ENCODE data around the gene PDCD4. TPM values are rescaled to one million over a fixed set of nuclear protein-coding genes. Genes with fewer than 3 reads are reported as not detected.

Gene PDCD4
- total and polyA plus RNA-seq, 2 of the 8 experiments (the other 6 are each of a cell fraction or from before 2014, with no cell fraction given) = 3.3 to 26.8 TPM

- Histone ChIP-seq H3K79me1 (ENCODE audit: low read depth, low read length) (no peaks in the 10 kb centered on the region; the same call in 1 of the 2 replicates), H2BK5ac (ENCODE audit: low read depth, low read length) (no peak overlapping the region), H4K5ac (ENCODE audit: insufficient read length, low read depth, low read length) (no peak overlapping the region), H3K79me2 (ENCODE audit: control insufficient read depth in 1 of 2, insufficient read depth in 2 of 2, low read length in 2 of 2) (no peaks in the 10 kb centered on the region), H3K4me3 (ENCODE audit: extremely low read depth in 1 of 4, insufficient read depth in 2 of 4, low read depth in 3 of 4, low read length in 4 of 4) (no peak overlapping the region), H3K56ac (replicated peaks; ENCODE audit: insufficient read length, low read depth, low read length) (no peak overlapping the region), H4K91ac (replicated peaks; ENCODE audit: insufficient read length, low read length) (no peak overlapping the region), H3K4me2 (ENCODE audit: insufficient read depth in 1 of 2, low read depth in 2 of 2, low read length in 2 of 2) (no peak overlapping the region), H2AK5ac (ENCODE audit: low read depth, low read length) (no peak overlapping the region), H3K23ac (ENCODE audit: insufficient read length) (no peak overlapping the region), H3K27ac (ENCODE audit: low read depth, low read length) (no peak overlapping the region), H3K9me3 (ENCODE audit: insufficient read depth in 2 of 2, low read depth in 1 of 2, low read length in 1 of 2) (no peaks in the 10 kb centered on the region), H3K4ac (replicated peaks; ENCODE audit: insufficient read length, low read depth, low read length) (no peak overlapping the region), H3K14ac (ENCODE audit: insufficient read length) (no peak overlapping the region), H2BK12ac (ENCODE audit: low read depth, low read length) (no peak overlapping the region), H4K20me1 (replicated peaks in 1 of 2; ENCODE audit: control insufficient read depth in 1 of 2, insufficient read depth in 2 of 2, low read length in 2 of 2) (peaks cover 0 to 2% of the 10 kb centered on the region in 2 experiments), H3K18ac (ENCODE audit: extremely low read depth, low read length) (no peak overlapping the region), H3K27me3 (replicated peaks in 1 of 4; ENCODE audit: control insufficient read depth in 3 of 4, extremely low read depth in 1 of 4, insufficient read depth in 3 of 4, low read length in 3 of 4) (no peaks in the 10 kb centered on the region), H2BK15ac (ENCODE audit: low read length) (no peak overlapping the region), H2BK20ac (ENCODE audit: low read length) (no peak overlapping the region), H3K4me1 (replicated peaks in 1 of 4; ENCODE audit: control insufficient read depth in 3 of 4, insufficient read depth in 4 of 4, low read length in 3 of 4) (no peaks in the 10 kb centered on the region), H3K9ac (replicated peaks in 1 of 4; ENCODE audit: extremely low read depth in 1 of 4, low read depth in 3 of 4, low read length in 3 of 4) (no peak overlapping the region), H2BK120ac (replicated peaks; ENCODE audit: low read depth, low read length) (no peak overlapping the region), H3K23me2 (ENCODE audit: low read depth, low read length) (no peaks in the 10 kb centered on the region), H2AFZ (ENCODE audit: low read length) (no peak overlapping the region), H4K8ac (ENCODE audit: extremely low read depth, insufficient read depth, low read length) (no peak overlapping the region), H3K36me3 (ENCODE audit: control insufficient read depth in 2 of 4, insufficient read depth in 4 of 4, low read length in 3 of 4) (peaks cover 0 to 26% (median 3%) of the 10 kb centered on the region in 4 experiments; a peak in 2 of 8 replicates)
- CTCF ChIA-PET (ENCODE audit: partially characterized antibody) = interaction anchor here (0.9 to 2.0 kb wide), 2 partner anchors 14 to 37 kb away, joined by 3 to 9 read pairs; no protein-coding TSS in a partner anchor
- TF ChIP-seq GABPA (IDR thresholded peaks at IDR 0.05; ENCODE audit: borderline replicate concordance, insufficient read depth, low read length) (no peak), KDM5A (IDR thresholded peaks at IDR 0.05; ENCODE audit: low read length) (no peak), SAP30 (IDR thresholded peaks at IDR 0.05; ENCODE audit: insufficient read depth, insufficient replicate concordance, low read length) (no peak), CBX8 (IDR thresholded peaks at IDR 0.05; ENCODE audit: borderline replicate concordance, low read depth, low read length) (no peak)
- no peak for FAIRE-seq
- DNase-seq (ENCODE audit: low read depth in 1 of 2, low spot score in 2 of 2) = no peak
- POLR2A ChIA-PET (ENCODE audit: partially characterized antibody) = interaction anchor here (1.2 kb wide), 1 partner anchor 9 kb away, joined by 4 read pairs; the partner anchor contains the start of gene PDCD4
- WGBS, 2 experiments (ENCODE audit: extremely low coverage in 1 of 2, insufficient coverage in 1 of 2, insufficient read length in 1 of 2, insufficient replicate concordance in 2 of 2, low coverage in 1 of 2, low lambda C conversion rate in 2 of 2, missing lambda C conversion rate in 1 of 2) = 82% methylated on average over 3 of the region's 3 CpGs; no CpG with 5 or more reads in 1 of the 2 experiments
Observed at GRCh38 chr10:110880012-110880411, 8.3 kb downstream of the PDCD4 start.
